Renal cortex interstitium (tissue), 11 donors: ENCODE data around the gene DEPDC1B. TPM values are rescaled to one million over a fixed set of nuclear protein-coding genes. Genes with fewer than 3 reads are reported as not detected.
"Not testable (repeated sequence)": the region's sequence is repeated elsewhere in the genome, so short reads cannot be mapped to it uniquely, and the experiment has no call there.

Experiments
- DNase-seq, 11 donors: peaks; one replicate each; pipeline ENCODE4 v3.0.0-alpha.2; 2013; ENCODE audit warnings: low read depth in 9 of 11, low spot score in 4 of 11; ENCODE audit errors: extremely low read depth in 1 of 11
- polyA plus RNA-seq, 3 donors: library from polyadenylated mRNA; unstranded; fragments of 120-200 nt; gene quantifications; one replicate each; pipeline ENCODE4 v1.2.1, GENCODE V29; 2013; ENCODE audit not compliant: insufficient read length in 3 of 3

DEPDC1B gene
- polyA plus RNA-seq, 3 donors: 25.6 to 32.0 (median 26.9) TPM

- no peak for DNase-seq
Observed at GRCh38 chr5:60672693-60673264, 27.2 kb downstream of the DEPDC1B start.

GRCh38 chr5:60671899-60672692, 27.9 kb downstream of the DEPDC1B start:
- no peak for DNase-seq

GRCh38 chr5:60670749-60671148, 29.2 kb downstream of the DEPDC1B start:
- DNase-seq: no peak

- peak in 1 of 11 donors; percentile 29 for DNase-seq
Observed at GRCh38 chr5:60668686-60669304, 31.2 kb downstream of the DEPDC1B start.

GRCh38 chr5:60651872-60652620, 47.9 kb downstream of the DEPDC1B start:
- DNase-seq: no peak

GRCh38 chr5:60649288-60649917, 50.6 kb downstream of the DEPDC1B start:
- DNase-seq: peak in 1 of 11 donors; percentile 11

GRCh38 chr5:60648175-60648574, 51.8 kb downstream of the DEPDC1B start:
- DNase-seq: peak in 2 of 11 donors; percentile 8 to 25

- no peak for DNase-seq
Observed at GRCh38 chr5:60640901-60641300, 59.1 kb downstream of the DEPDC1B start.

- DNase-seq: no peak
Observed at GRCh38 chr5:60639544-60639943, 60.4 kb downstream of the DEPDC1B start.

GRCh38 chr5:60638300-60638699, 61.7 kb downstream of the DEPDC1B start:
- DNase-seq: no peak

- no peak for DNase-seq
Observed at GRCh38 chr5:60636644-60637043, 63.3 kb downstream of the DEPDC1B start.

- DNase-seq: no peak
Observed at GRCh38 chr5:60636001-60636400, 64.0 kb downstream of the DEPDC1B start.

GRCh38 chr5:60634051-60634450, 65.9 kb downstream of the DEPDC1B start:
- no peak for DNase-seq

GRCh38 chr5:60633341-60633740, 66.6 kb downstream of the DEPDC1B start:
- DNase-seq: no peak

- DNase-seq: no peak
Observed at GRCh38 chr5:60632153-60632552, 67.8 kb downstream of the DEPDC1B start.

GRCh38 chr5:60630836-60631235, 69.1 kb downstream of the DEPDC1B start:
- DNase-seq: no peak

GRCh38 chr5:60630179-60630578, 69.8 kb downstream of the DEPDC1B start:
- DNase-seq: no peak

GRCh38 chr5:60624875-60625274, 75.1 kb downstream of the DEPDC1B start:
- not testable (repeated sequence) for DNase-seq

GRCh38 chr5:60620752-60621151, 79.2 kb downstream of the DEPDC1B start:
- not testable (repeated sequence) for DNase-seq
